Measurements from ENCODE around the gene ANKRD39.

Gene ANKRD39

GRCh38 chr2:96887493-96888012, 29.7 kb upstream of the ANKRD39 start:
- DNase-seq (ENCODE audit: low read depth, low spot score): no peak

GRCh38 chr2:96885432-96886347, 27.9 kb upstream of the ANKRD39 start:
- DNase-seq (ENCODE audit: low read depth, low spot score): no peak

GRCh38 chr2:96884299-96885094, 26.7 kb upstream of the ANKRD39 start:
- DNase-seq (ENCODE audit: low read depth, low spot score): no peak

GRCh38 chr2:96883306-96883705, 25.5 kb upstream of the ANKRD39 start:
- DNase-seq (ENCODE audit: low read depth, low spot score): no peak

GRCh38 chr2:96882906-96883305, 25.1 kb upstream of the ANKRD39 start:
- DNase-seq (ENCODE audit: low read depth, low spot score): no peak

GRCh38 chr2:96882230-96882629, 24.4 kb upstream of the ANKRD39 start:
- DNase-seq (ENCODE audit: low read depth, low spot score): no peak

- no peak for DNase-seq (ENCODE audit: low read depth, low spot score)
Measured at GRCh38 chr2:96881349-96882195, 23.8 kb upstream of the ANKRD39 start.

GRCh38 chr2:96880891-96881273, 23.1 kb upstream of the ANKRD39 start:
- DNase-seq (ENCODE audit: low read depth, low spot score): no peak

GRCh38 chr2:96879545-96880040, 21.8 kb upstream of the ANKRD39 start:
- no peak for DNase-seq (ENCODE audit: low read depth, low spot score)

- DNase-seq (ENCODE audit: low read depth, low spot score): no peak
Measured at GRCh38 chr2:96878796-96879544, 21.2 kb upstream of the ANKRD39 start.

- DNase-seq (ENCODE audit: low read depth, low spot score): no peak
Measured at GRCh38 chr2:96878171-96878570, 20.4 kb upstream of the ANKRD39 start.

- DNase-seq (ENCODE audit: low read depth, low spot score): no peak
Measured at GRCh38 chr2:96877631-96878092, 19.8 kb upstream of the ANKRD39 start.

GRCh38 chr2:96877042-96877451, 19.2 kb upstream of the ANKRD39 start:
- no peak for DNase-seq (ENCODE audit: low read depth, low spot score)

- DNase-seq (ENCODE audit: low read depth, low spot score): peak; percentile 39
Measured at GRCh38 chr2:96876269-96877041, 18.6 kb upstream of the ANKRD39 start.

- no peak for DNase-seq (ENCODE audit: low read depth, low spot score)
Measured at GRCh38 chr2:96875498-96876268, 17.9 kb upstream of the ANKRD39 start.

GRCh38 chr2:96874198-96874831, 16.5 kb upstream of the ANKRD39 start:
- no peak for DNase-seq (ENCODE audit: low read depth, low spot score)

- no peak for DNase-seq (ENCODE audit: low read depth, low spot score)
Measured at GRCh38 chr2:96873651-96874096, 15.9 kb upstream of the ANKRD39 start.

- no peak for DNase-seq (ENCODE audit: low read depth, low spot score)
Measured at GRCh38 chr2:96872591-96873349, 15.0 kb upstream of the ANKRD39 start.
